ENCODE measurements around the gene PLK5. TPM values are rescaled to one million over a fixed set of nuclear protein-coding genes. Genes with fewer than 3 reads are reported as not detected.
A peak's percentile ranks its signal among the peaks of the same experiment; 100 is the strongest.

The PLK5 gene
- total and polyA plus RNA-seq, 3 experiments from 2014 or later: not detected

DNA sequence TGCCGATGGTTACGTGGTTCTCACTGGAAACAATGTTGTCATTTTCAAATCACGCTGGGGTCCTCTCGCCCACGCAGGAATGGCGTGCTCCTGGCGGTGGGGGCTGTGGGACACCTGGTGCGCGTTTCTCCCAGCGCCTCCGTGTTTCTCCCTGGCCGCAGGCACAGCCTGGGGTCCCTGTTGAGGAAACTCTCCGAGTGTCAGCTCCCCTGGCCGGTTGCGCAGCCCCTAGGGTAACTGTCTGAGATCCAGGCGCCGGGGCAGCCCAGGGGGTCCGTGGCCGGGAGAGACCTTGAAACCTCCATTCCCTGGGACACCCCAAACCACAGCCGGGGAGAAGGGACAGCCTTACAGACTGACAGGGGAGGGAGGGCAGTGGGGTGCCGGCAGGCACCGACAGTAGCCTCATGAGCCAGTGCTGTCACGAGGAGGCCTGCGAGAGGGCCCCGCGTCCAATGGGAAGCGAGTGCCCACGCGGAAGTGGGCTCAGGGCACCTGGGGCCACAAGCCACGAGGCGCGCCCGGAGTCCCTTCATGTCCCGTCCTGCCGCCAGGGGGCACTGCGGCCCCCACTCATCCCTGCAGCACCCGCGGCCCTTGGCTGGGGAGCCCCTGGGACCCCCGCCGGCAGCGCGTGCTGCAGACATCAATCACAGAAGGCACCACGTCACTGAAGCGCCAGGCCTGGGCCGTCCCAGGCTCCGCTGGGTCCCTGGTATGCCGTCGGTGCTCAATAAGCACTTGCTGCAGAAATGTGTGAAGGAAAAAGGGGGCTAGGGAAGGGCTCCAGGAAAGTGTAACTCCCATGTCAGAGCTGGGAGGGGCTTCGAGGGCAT is 20.6 kb upstream of the PLK5 start:
- CTCF ChIA-PET: interaction anchor here (0.8 kb wide), 1 partner anchor 48 kb away, joined by 3 read pairs; no protein-coding TSS in a partner anchor
- Mint-ChIP-seq H3K4me3 (no peak overlapping the region), H3K27me3 (peaks cover 13 to 29% of the 10 kb centered on the region in 2 donors), H3K27ac (peak overlapping the region in 2 of 8 donors; percentile 71 to 76), H3K4me1 (peaks cover 6 to 13% (median 12%) of the 10 kb centered on the region in 3 donors), H3K9me3 (no peaks in the 10 kb centered on the region), H3K36me3 (no peaks in the 10 kb centered on the region)
- POLR2A ChIA-PET: no interaction called here
- no peak overlapping the region for H3K4me3 ChIP-seq (ENCODE audit: low read length)
- H3K36me3 ChIP-seq (ENCODE audit: insufficient read depth, low read length): no peaks in the 10 kb centered on the region
- H3K27ac ChIP-seq (ENCODE audit: low read depth, low read length): no peak overlapping the region
- peak; percentile 42 to 63 (median 51) for DNase-seq
- H3K27me3 ChIP-seq (ENCODE audit: insufficient read depth, low read length, poor library complexity, severe bottlenecking): peaks cover 9% of the 10 kb centered on the region
- H3K4me1 ChIP-seq (ENCODE audit: insufficient read depth, low read length): peaks cover 16% of the 10 kb centered on the region
- H3K9me3 ChIP-seq (ENCODE audit: low read length): no peaks in the 10 kb centered on the region

- H3K4me3 Mint-ChIP-seq: no peak overlapping the region
- ChIA-PET CTCF (interaction anchor here (0.6 kb wide), 1 partner anchor 14 kb away, joined by 3 read pairs; no protein-coding TSS in a partner anchor), POLR2A (interaction anchor here (0.7 kb wide), 1 partner anchor 26 kb away, joined by 3 read pairs; no protein-coding TSS in a partner anchor)
- H3K4me1 Mint-ChIP-seq: peaks cover 6 to 16% (median 14%) of the 10 kb centered on the region in 3 donors
- Histone ChIP-seq H3K9me3 (ENCODE audit: low read length) (no peaks in the 10 kb centered on the region), H3K27me3 (ENCODE audit: insufficient read depth, low read length, poor library complexity, severe bottlenecking) (peaks cover 9% of the 10 kb centered on the region), H3K27ac (ENCODE audit: low read depth, low read length) (no peak overlapping the region), H3K36me3 (ENCODE audit: insufficient read depth, low read length) (no peaks in the 10 kb centered on the region), H3K4me1 (ENCODE audit: insufficient read depth, low read length) (peaks cover 16% of the 10 kb centered on the region), H3K4me3 (ENCODE audit: low read length) (no peak overlapping the region)
- DNase-seq: no peak
- peak overlapping the region in 2 of 8 donors; percentile 71 to 76 for H3K27ac Mint-ChIP-seq
- no peaks in the 10 kb centered on the region for H3K9me3 Mint-ChIP-seq
- peaks cover 16 to 33% of the 10 kb centered on the region in 2 donors for H3K27me3 Mint-ChIP-seq
- no peaks in the 10 kb centered on the region for H3K36me3 Mint-ChIP-seq
These were observed 19.7 kb upstream of the PLK5 start for GRCh38 chr19:1503925-1504773.

GRCh38 chr19:1505012-1505411 is 18.9 kb upstream of the PLK5 start:
- Histone ChIP-seq H3K4me1 (ENCODE audit: insufficient read depth, low read length) (peaks cover 16% of the 10 kb centered on the region), H3K27me3 (ENCODE audit: insufficient read depth, low read length, poor library complexity, severe bottlenecking) (peaks cover 9% of the 10 kb centered on the region), H3K9me3 (ENCODE audit: low read length) (no peaks in the 10 kb centered on the region), H3K4me3 (ENCODE audit: low read length) (no peak overlapping the region), H3K27ac (ENCODE audit: low read depth, low read length) (no peak overlapping the region), H3K36me3 (ENCODE audit: insufficient read depth, low read length) (no peaks in the 10 kb centered on the region)
- peaks cover 11 to 18% (median 16%) of the 10 kb centered on the region in 3 donors for H3K4me1 Mint-ChIP-seq
- H3K27me3 Mint-ChIP-seq: peaks cover 16 to 37% of the 10 kb centered on the region in 2 donors
- H3K9me3 Mint-ChIP-seq: no peaks in the 10 kb centered on the region
- no peaks in the 10 kb centered on the region for H3K36me3 Mint-ChIP-seq
- peak overlapping the region in 1 of 8 donors; percentile 64 for H3K27ac Mint-ChIP-seq
- H3K4me3 Mint-ChIP-seq: no peak overlapping the region
- ChIA-PET CTCF (interaction anchor here (0.6 to 1.4 kb wide), 2 partner anchors 14 to 321 kb away, joined by 3 read pairs; no protein-coding TSS in a partner anchor), POLR2A (interaction anchor here (0.7 kb wide), 1 partner anchor 27 kb away, joined by 3 read pairs; no protein-coding TSS in a partner anchor)
- no peak for DNase-seq

GRCh38 chr19:1505991-1506881 is 17.6 kb upstream of the PLK5 start:
- Mint-ChIP-seq H3K27me3 (peaks cover 16 to 41% of the 10 kb centered on the region in 2 donors), H3K4me1 (peaks cover 12 to 20% (median 16%) of the 10 kb centered on the region in 3 donors), H3K36me3 (no peaks in the 10 kb centered on the region), H3K9me3 (no peaks in the 10 kb centered on the region), H3K4me3 (no peak overlapping the region), H3K27ac (peak overlapping the region in 1 of 8 donors; percentile 26)
- CTCF ChIA-PET: interaction anchor here (1.4 kb wide), 1 partner anchor 320 kb away, joined by 3 read pairs; no protein-coding TSS in a partner anchor
- no peak overlapping the region for H3K4me3 ChIP-seq (ENCODE audit: low read length)
- H3K36me3 ChIP-seq (ENCODE audit: insufficient read depth, low read length): no peaks in the 10 kb centered on the region
- DNase-seq: no peak
- POLR2A ChIA-PET: interaction anchor here (0.8 kb wide), 1 partner anchor 15 kb away, joined by 3 read pairs; the partner anchor contains the start of gene REEP6
- peaks cover 16% of the 10 kb centered on the region for H3K4me1 ChIP-seq (ENCODE audit: insufficient read depth, low read length)
- H3K27me3 ChIP-seq (ENCODE audit: insufficient read depth, low read length, poor library complexity, severe bottlenecking): peaks cover 9% of the 10 kb centered on the region
- H3K27ac ChIP-seq (ENCODE audit: low read depth, low read length): peak overlapping the region; percentile 80
- no peaks in the 10 kb centered on the region for H3K9me3 ChIP-seq (ENCODE audit: low read length)

GRCh38 chr19:1507192-1507660 is 16.7 kb upstream of the PLK5 start:
- no peaks in the 10 kb centered on the region for H3K9me3 Mint-ChIP-seq
- no peaks in the 10 kb centered on the region for H3K36me3 ChIP-seq (ENCODE audit: insufficient read depth, low read length)
- CTCF ChIA-PET: no interaction called here
- H3K4me3 ChIP-seq (ENCODE audit: low read length): peak overlapping the region; percentile 54
- peaks cover 13 to 20% (median 18%) of the 10 kb centered on the region in 3 donors for H3K4me1 Mint-ChIP-seq
- no peaks in the 10 kb centered on the region for H3K36me3 Mint-ChIP-seq
- POLR2A ChIA-PET: no interaction called here
- peaks cover 16 to 41% of the 10 kb centered on the region in 2 donors for H3K27me3 Mint-ChIP-seq
- peak overlapping the region; percentile 80 for H3K27ac ChIP-seq (ENCODE audit: low read depth, low read length)
- no peak for DNase-seq
- H3K27me3 ChIP-seq (ENCODE audit: insufficient read depth, low read length, poor library complexity, severe bottlenecking): peaks cover 9% of the 10 kb centered on the region
- H3K4me1 ChIP-seq (ENCODE audit: insufficient read depth, low read length): peaks cover 18% of the 10 kb centered on the region
- H3K27ac Mint-ChIP-seq: peak overlapping the region in 3 of 8 donors; percentile 57 to 90 (median 70)
- peak overlapping the region in 4 of 7 donors; percentile 79 to 84 (median 83) for H3K4me3 Mint-ChIP-seq
- H3K9me3 ChIP-seq (ENCODE audit: low read length): no peaks in the 10 kb centered on the region

- CTCF ChIA-PET: no interaction called here
These were observed 15.9 kb upstream of the PLK5 start for GRCh38 chr19:1507763-1508506.

More at GRCh38 chr19:1507763-1508506, 15.9 kb upstream of the PLK5 start:
- Mint-ChIP-seq H3K4me1 (peaks cover 16 to 21% (median 18%) of the 10 kb centered on the region in 3 donors), H3K4me3 (peak overlapping the region; percentile 79 to 86 (median 83)), H3K36me3 (no peaks in the 10 kb centered on the region), H3K27ac (peak overlapping the region; percentile 69 to 92 (median 82)), H3K9me3 (no peaks in the 10 kb centered on the region), H3K27me3 (peaks cover 15 to 37% of the 10 kb centered on the region in 2 donors)
- POLR2A ChIA-PET: no interaction called here
- peak; percentile 84 to 93 (median 89) for DNase-seq
- no peaks in the 10 kb centered on the region for H3K36me3 ChIP-seq (ENCODE audit: insufficient read depth, low read length)
- no peaks in the 10 kb centered on the region for H3K9me3 ChIP-seq (ENCODE audit: low read length)
- H3K27me3 ChIP-seq (ENCODE audit: insufficient read depth, low read length, poor library complexity, severe bottlenecking): peaks cover 9% of the 10 kb centered on the region
- peaks cover 24% of the 10 kb centered on the region for H3K4me1 ChIP-seq (ENCODE audit: insufficient read depth, low read length)
- peak overlapping the region; percentile 80 for H3K27ac ChIP-seq (ENCODE audit: low read depth, low read length)
- H3K4me3 ChIP-seq (ENCODE audit: low read length): peak overlapping the region; percentile 54
